Measurements from ENCODE around the gene EFCAB14. TPM values are rescaled to one million over a fixed set of nuclear protein-coding genes. Genes with fewer than 3 reads are reported as not detected.

The EFCAB14 gene, protein sequence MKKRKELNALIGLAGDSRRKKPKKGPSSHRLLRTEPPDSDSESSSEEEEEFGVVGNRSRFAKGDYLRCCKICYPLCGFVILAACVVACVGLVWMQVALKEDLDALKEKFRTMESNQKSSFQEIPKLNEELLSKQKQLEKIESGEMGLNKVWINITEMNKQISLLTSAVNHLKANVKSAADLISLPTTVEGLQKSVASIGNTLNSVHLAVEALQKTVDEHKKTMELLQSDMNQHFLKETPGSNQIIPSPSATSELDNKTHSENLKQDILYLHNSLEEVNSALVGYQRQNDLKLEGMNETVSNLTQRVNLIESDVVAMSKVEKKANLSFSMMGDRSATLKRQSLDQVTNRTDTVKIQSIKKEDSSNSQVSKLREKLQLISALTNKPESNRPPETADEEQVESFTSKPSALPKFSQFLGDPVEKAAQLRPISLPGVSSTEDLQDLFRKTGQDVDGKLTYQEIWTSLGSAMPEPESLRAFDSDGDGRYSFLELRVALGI
- 50.6 and 57.2 TPM in 2 replicates for total RNA-seq

DNA sequence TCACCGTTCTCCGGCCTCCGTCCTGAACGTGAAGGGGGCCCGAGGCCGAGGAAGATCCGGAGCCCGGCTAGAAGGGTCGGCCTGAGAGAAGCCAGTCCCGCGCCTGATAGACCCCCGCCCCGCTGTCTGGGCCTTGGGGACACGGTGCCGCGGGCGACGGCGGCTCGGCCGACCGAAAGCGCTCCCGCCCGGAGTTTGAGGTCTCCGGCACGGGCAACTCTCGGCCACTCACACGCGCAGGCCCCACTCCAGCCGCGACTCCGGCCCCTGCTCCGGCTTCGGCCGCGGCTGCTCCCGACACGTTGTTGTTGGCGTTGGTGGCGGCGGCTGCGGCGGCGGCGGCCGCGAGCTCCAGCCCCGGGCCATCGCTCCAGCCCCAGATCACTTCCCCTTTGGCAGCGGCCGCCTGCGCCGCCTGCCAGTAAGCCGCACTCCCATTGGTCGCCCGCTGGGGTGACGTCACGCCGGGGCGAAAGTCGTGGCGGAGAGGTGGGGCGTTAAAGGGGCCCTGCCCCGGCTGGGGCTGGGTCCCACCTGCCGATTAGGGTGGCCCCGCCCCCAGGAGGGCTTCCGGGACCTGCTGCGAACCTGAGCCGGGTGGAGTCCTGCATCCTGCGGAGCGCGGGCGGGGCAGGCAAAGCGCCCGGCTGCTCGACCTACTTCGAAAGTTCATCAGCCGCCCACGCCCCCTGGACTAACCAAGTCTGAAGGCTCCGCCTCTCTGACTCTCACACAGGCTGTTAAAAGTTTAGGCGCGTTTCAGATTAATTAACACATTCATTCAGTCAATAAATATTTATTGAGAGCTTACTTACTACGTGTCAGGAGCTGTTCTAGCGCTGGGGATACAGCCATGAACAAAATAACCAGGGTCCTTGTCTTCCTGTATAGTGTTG, at the start of gene EFCAB14:
EFCAB14 (minus strand) TSS at position 388 of the 896 bp plus-strand sequence. CDS start 1,027 bp downstream, outside the sequence.

DNA sequence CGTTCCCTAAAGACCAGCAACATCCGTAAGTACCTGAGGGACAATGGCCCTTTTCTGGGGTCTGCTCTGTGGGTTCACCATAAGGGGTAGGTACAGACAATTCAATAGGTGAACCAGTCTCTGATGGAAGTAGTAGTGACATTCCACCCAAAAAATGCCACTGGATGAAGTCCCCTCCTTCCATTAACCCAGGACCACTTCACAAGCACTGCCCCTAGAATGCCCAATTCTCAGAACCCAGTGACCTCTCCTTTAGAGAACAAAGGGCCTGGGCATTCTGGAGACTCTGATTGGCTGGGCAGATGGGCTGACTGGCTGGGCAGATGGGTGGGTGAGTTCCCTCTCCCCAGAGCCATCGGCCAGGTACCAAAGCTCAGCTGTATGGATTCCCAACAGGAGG, 47.4 kb downstream of the EFCAB14 start, which contains the start of gene TEX38:
TEX38 (plus strand) TSS at position 301 of the 400 bp plus-strand sequence; CDS start at position 382, 81 bp downstream.

DNA sequence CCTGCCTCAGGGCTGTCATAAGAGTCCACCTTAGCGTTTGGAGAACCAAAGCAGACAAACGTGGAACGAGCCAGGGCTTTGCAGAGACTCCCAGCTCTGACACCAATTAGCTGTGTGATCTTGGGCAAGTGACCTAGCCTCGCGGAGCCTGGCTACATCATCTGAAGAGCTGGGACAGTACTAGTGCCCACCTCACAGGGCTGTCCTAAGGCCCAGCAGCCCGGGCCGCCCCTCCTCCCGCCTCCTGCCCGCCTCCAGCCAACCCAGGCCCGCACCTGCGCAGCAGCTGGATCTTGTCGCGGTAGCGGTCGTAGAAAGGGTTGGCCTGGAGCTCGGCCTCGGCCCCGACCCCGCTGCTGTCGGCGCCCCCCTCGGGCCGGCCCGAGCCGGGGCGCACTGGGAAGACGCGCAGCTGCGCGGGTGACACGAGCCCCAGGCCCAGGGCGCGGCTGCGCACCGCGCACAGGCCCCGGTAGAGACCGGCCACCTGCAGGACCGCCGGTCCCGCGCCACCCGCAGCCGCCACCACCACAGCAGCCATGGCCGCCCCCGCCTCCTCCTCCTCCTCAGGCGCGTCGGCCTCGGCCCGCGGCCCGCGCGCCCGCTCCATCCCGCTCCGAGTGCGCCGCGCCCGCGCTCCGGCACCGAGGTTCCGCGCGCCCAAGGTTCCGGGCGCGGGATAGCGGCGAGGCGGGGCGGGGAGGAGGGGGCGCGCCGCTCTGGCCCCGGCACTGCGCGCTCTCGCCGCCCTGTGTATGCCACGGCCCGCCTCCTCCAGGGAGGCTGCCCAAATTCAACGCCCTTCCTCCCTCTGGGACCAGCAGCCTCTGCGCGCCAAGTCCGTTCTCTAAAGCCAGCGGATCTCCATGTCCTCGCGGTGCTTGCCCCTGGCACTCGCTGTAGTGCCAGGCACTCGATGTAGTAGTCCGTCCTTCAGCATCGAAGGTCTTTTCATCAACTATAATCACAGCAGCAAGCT, 50.8 kb downstream of the EFCAB14 start, which contains the start of gene ATPAF1:
ATPAF1 (minus strand) TSS at position 583 of the 979 bp plus-strand sequence; CDS start at position 541, 42 bp downstream.

Other genes with a start within 250 kb of the EFCAB14 start
- gene DMBX1, start 229.3 kb downstream of the EFCAB14 start, total RNA-seq = not detected in 2 replicates
- gene KNCN, start 167.5 kb downstream of the EFCAB14 start, total RNA-seq = not detected in 2 replicates
- 23.0 and 24.6 TPM in 2 replicates for gene MKNK1, start 114.8 kb downstream of the EFCAB14 start, total RNA-seq
- 9.7 and 17.5 TPM in 2 replicates for gene MOB3C, start 102.3 kb downstream of the EFCAB14 start, total RNA-seq
- gene ATPAF1, start 50.8 kb downstream of the EFCAB14 start, total RNA-seq = 62.8 and 71.0 TPM in 2 replicates
- 0.29 TPM in 1 of 2 replicates, not detected in the other for gene TEX38, start 47.3 kb downstream of the EFCAB14 start, total RNA-seq
- gene CYP4B1, start 79.9 kb upstream of the EFCAB14 start, total RNA-seq = not detected in 2 replicates
- gene CYP4A11, start 222.4 kb upstream of the EFCAB14 start, total RNA-seq = not detected in 2 replicates